ENCODE results near the gene WIPF1.

GRCh38 chr2:174623106-174623637, 25.6 kb upstream of the WIPF1 start:
- no peak for TF ChIP-seq ZNF274 (IDR thresholded peaks at IDR 0.05; ENCODE audit: low read depth, low read length)
- no peak for TF ChIP-seq YY1 (IDR thresholded peaks at IDR 0.05; ENCODE audit: insufficient read depth, insufficient read length)

Measured in NT2/D1 (cell line).